GM12864 (cell line): ENCODE measurements around the gene RPL14.
"Not testable (repeated sequence)": the region's sequence is repeated elsewhere in the genome, so short reads cannot be mapped to it uniquely, and the experiment has no call there.

Source experiments
- DNase-seq: peaks from one replicate; pipeline ENCODE4 v3.0.0-alpha.2; 2011; ENCODE audit warnings: low read depth
- H3K4me3 ChIP-seq: 2 replicates; pipeline ENCODE4 v1.5.1; 2011; ENCODE audit warnings: mild to moderate bottlenecking, low read depth, low read length, control low read depth
- TF ChIP-seq, protein P1 (sequence below): IDR thresholded peaks from 2 replicates; pipeline ENCODE4 v1.5.1; 2011; ENCODE audit warnings: low read depth, mild to moderate bottlenecking, moderate library complexity, low read length, control low read depth, inconsistent platforms; ENCODE audit errors: missing control alignments

The RPL14 gene

DNA sequence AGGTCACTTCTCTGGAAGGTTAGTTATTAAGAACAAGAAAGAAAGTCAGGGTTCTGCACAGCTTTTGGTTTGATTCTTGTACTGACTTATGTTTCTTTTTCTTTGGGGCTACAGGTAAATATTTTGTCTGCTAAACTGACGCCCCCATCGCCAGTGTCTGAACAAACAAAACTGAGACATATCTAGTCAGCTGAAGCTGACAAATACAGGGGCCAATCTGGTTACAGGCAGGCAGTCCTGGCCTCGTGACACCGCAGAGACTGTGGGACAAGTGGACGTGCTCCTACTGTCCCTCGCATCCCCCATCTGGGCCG lies 4.6 kb upstream of the RPL14 start:
- TF ChIP-seq, protein P1, sequence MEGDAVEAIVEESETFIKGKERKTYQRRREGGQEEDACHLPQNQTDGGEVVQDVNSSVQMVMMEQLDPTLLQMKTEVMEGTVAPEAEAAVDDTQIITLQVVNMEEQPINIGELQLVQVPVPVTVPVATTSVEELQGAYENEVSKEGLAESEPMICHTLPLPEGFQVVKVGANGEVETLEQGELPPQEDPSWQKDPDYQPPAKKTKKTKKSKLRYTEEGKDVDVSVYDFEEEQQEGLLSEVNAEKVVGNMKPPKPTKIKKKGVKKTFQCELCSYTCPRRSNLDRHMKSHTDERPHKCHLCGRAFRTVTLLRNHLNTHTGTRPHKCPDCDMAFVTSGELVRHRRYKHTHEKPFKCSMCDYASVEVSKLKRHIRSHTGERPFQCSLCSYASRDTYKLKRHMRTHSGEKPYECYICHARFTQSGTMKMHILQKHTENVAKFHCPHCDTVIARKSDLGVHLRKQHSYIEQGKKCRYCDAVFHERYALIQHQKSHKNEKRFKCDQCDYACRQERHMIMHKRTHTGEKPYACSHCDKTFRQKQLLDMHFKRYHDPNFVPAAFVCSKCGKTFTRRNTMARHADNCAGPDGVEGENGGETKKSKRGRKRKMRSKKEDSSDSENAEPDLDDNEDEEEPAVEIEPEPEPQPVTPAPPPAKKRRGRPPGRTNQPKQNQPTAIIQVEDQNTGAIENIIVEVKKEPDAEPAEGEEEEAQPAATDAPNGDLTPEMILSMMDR, result no peak
- H3K4me3 ChIP-seq, result peak overlapping the region; percentile 64
- DNase-seq, result no peak

GRCh38 chr3:40452876-40453730 lies 4.0 kb upstream of the RPL14 start:
- peak; percentile 97 for DNase-seq
- H3K4me3 ChIP-seq, result peak overlapping the region; percentile 64
- TF ChIP-seq, protein P1, result no peak

- TF ChIP-seq, protein P1, result no peak
- peak overlapping the region; percentile 64; the same call in 1 of the 2 replicates for H3K4me3 ChIP-seq
- DNase-seq, result no peak
Measured at GRCh38 chr3:40453933-40454332, 3.2 kb upstream of the RPL14 start.

DNA sequence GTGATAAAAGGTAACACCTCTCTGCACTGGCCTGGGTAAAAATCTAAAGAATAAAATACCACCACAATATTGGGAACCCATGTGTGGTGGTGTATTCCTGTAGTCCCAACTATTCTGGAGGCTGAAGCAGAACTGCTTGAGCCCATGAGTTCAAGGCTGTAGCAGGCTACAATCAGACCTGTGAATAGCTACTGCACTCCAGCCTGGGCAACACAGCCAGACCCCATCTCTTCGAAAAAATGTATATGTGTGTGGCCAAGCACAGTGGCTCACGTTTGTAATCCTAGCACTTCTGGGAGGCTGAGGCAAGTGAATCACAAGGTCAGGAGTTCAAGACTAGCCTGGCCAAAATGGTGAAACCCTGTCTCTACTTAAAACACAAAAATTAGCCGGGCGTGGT lies 1.8 kb upstream of the RPL14 start:
- TF ChIP-seq, protein P1, result no peak
- DNase-seq, result no peak
- no peak overlapping the region for H3K4me3 ChIP-seq

DNA sequence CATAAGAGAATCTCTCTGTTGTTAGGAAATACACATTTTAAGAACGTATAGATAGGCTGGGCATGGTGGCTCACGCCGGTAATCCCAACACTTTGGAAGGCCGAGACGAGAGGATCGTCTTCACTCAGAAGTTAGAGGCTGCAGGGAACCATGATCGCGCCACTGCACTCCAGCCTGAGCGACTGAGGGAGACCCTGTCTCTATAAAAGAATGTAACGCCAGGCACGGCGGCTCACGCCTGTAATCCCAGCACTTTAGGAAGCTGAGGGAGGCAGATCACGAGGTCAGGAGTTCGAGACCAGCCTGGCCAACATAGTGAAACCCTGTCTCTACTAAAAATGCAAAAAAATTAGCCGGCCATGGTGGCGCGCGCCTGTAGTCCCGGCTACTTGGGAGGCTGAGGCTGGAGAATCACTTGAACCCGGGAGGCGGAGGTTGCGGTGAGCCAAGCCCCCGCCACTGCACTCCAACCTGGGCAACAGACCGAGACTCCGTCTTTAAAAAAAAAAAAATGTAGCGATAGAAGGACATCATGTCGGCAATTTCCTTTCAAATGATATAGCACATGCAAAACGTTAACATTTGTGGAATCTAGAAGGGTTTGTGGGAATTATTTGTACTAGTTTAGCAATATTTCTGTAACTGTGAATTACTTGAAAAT lies 730 bp upstream of the RPL14 start:
- H3K4me3 ChIP-seq, result peak overlapping the region; percentile 90
- DNase-seq, result no peak
- TF ChIP-seq, protein P1, result no peak

DNA sequence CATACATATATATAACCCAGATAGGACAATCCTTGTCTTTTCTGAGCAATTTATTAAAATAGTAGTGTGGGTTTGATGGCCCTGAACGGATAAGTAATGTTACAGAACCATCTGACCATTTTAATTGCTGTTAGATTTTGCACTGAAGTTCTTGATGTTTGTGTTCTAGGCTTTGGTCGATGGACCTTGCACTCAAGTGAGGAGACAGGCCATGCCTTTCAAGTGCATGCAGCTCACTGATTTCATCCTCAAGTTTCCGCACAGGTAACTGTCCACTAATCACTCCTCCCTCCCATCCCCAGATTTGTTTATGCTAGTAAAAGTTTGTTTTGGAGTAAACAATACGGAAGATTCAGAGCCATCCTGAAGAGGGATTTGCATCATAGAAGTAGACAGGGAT lies 1.3 kb downstream of the RPL14 start:
- no peak for DNase-seq
- TF ChIP-seq, protein P1, result no peak
- peak overlapping the region; percentile 90 for H3K4me3 ChIP-seq

DNA sequence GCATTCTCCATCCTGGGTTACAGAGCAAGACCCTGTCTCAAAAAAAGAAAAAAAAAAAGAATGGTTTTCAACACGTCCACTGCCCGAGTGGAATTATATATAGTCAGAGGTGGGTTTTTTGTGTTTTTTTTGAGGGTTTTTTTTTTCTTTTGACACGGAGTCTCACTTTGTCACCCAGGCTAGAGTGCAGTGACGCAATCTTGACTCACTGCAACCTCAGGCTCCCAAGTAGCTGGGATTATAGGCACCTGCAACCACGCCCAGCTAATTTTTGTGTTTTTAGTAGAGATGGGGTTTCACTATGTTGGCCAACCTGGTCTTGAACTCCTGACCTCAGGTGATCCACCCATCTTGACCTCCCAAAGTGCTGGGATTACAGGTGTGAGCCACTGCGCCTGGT lies 3.3 kb downstream of the RPL14 start:
- not testable (repeated sequence) for H3K4me3 ChIP-seq

More for the DNA sequence above, 3.3 kb downstream of the RPL14 start:
- not testable (repeated sequence) for DNase-seq
